A549 (cell line): ENCODE results near the gene ACR. TPM values are rescaled to one million over a fixed set of nuclear protein-coding genes. Genes with fewer than 3 reads are reported as not detected.

Experiments used
- ATAC-seq, 2 experiments: fragments of 200-7000 bp in 1 of 2; fragments of >200 bp in 1 of 2; cut with Nextera tagmentation in 1 of 2; cut with Tn5 transposase in 1 of 2; 3 replicates each; pipeline versions ENCODE4 v1.8.0 to v1.9.1; 2018 to 2020; ENCODE audit warnings: mild to moderate bottlenecking in 1 of 2, moderate library complexity in 1 of 2
- CTCF ChIA-PET: fragments of 300-600 bp; sonication (Branson Sonifier 250); formaldehyde crosslinking; extraction: SDS; loops from one replicate; lab custom pipeline; 2021; ENCODE audit warnings: antibody characterized with exemption, inconsistent platforms; lab: Yijun Ruan, JAX
- POLR2A ChIA-PET: fragments of 350-600 bp; formaldehyde crosslinking; extraction: SDS; loops from one replicate; lab custom pipeline; 2021; ENCODE audit warnings: antibody characterized with exemption, inconsistent platforms; lab: Yijun Ruan, JAX
- DNase-seq, 2 experiments: peaks; one replicate each; pipeline versions ENCODE4 v3.0.0 to v3.0.0-alpha.2; 2011 to 2016; ENCODE audit warnings: low read depth in 1 of 2, low spot score in 1 of 2
- FAIRE-seq: peaks from 2 replicates; lab custom pipeline; 2011; peaks lifted over from hg19 to GRCh38; lab: Jason Lieb, UNC
- H3K27ac ChIP-seq, 2 experiments: fragments of >200 bp; sonication (Bioruptor Twin); formaldehyde crosslinking; 3 replicates each; pipeline ENCODE4 v1.5.1; 2016 to 2017
- H3K4me1 ChIP-seq: fragments of >200 bp; sonication (Bioruptor Twin); formaldehyde crosslinking; 3 replicates; pipeline ENCODE4 v1.6.1; 2016
- H3K4me2 ChIP-seq: fragments of >200 bp; sonication (Bioruptor Twin); formaldehyde crosslinking; 3 replicates; pipeline ENCODE4 v1.6.1; 2016
- H3K4me3 ChIP-seq: fragments of >200 bp; sonication (Bioruptor Twin); formaldehyde crosslinking; 3 replicates; pipeline ENCODE4 v1.5.1; 2016
- H3K9me3 ChIP-seq: fragments of >200 bp; sonication (Bioruptor Twin); formaldehyde crosslinking; 3 replicates; pipeline ENCODE4 v1.6.1; 2016
- BHLHE40 ChIP-seq: IDR thresholded peaks from 2 replicates; pipeline ENCODE4 v1.6.1; 2012; ENCODE audit warnings: low read depth, low read length, inconsistent platforms
- CEBPB ChIP-seq, 2 experiments: fragments of >200 bp in 1 of 2; sonication (Bioruptor Twin) in 1 of 2; formaldehyde crosslinking in 1 of 2; IDR thresholded peaks; 2 replicates each; pipeline ENCODE4 v1.6.1; 2012 to 2016
- CHD4 ChIP-seq: fragments of 200-600 bp; sonication (generic); IDR thresholded peaks from 2 replicates; pipeline ENCODE4 v1.6.1; 2016; ENCODE audit warnings: antibody characterized with exemption, mild to moderate bottlenecking, borderline replicate concordance
- ELK1 ChIP-seq: fragments of 150-350 bp; IDR thresholded peaks from 2 replicates; pipeline ENCODE4 v1.6.1; 2014; ENCODE audit warnings: low read depth, mild to moderate bottlenecking, low read length
- ESRRA ChIP-seq: fragments of 150-350 bp; IDR thresholded peaks from 2 replicates; pipeline ENCODE4 v1.6.1; 2014; ENCODE audit warnings: mild to moderate bottlenecking, low read length, borderline replicate concordance
- FOSL2 ChIP-seq, 2 experiments: fragments of 450-650 bp in 1 of 2; fragments of >200 bp in 1 of 2; sonication (Bioruptor Twin) in 1 of 2; formaldehyde crosslinking; IDR thresholded peaks; 2 replicates each; pipeline versions ENCODE4 v1.5.0 to v1.6.1; 2016 to 2020; ENCODE audit warnings: mild to moderate bottlenecking in 1 of 2, moderate library complexity in 1 of 2
- GATA3 ChIP-seq: IDR thresholded peaks from 2 replicates; pipeline ENCODE4 v1.6.1; 2012; ENCODE audit warnings: borderline replicate concordance
- HOXA7 ChIP-seq: fragments of 250-450 bp; sonication (Bioruptor Pico); IDR thresholded peaks from 2 replicates; pipeline ENCODE4 v1.5.0; 2020; ENCODE audit warnings: mild to moderate bottlenecking, moderate library complexity
- HOXB5 ChIP-seq: fragments of 250-450 bp; sonication (Bioruptor Pico); IDR thresholded peaks from 2 replicates; pipeline ENCODE4 v1.5.0; 2020; ENCODE audit warnings: mild to moderate bottlenecking, moderate library complexity
- JUNB ChIP-seq: fragments of >200 bp; sonication (Bioruptor Twin); formaldehyde crosslinking; IDR thresholded peaks from 2 replicates; pipeline ENCODE4 v1.6.1; 2016
- KDM1A ChIP-seq: fragments of 200-600 bp; sonication (generic); IDR thresholded peaks from 2 replicates; pipeline ENCODE4 v1.6.1; 2016; ENCODE audit warnings: low read depth, mild to moderate bottlenecking
- KDM5A ChIP-seq: fragments of 200-600 bp; sonication (generic); IDR thresholded peaks from 2 replicates; pipeline ENCODE4 v1.6.1; 2016; ENCODE audit warnings: antibody characterized with exemption, mild to moderate bottlenecking
- MAX ChIP-seq: IDR thresholded peaks from 2 replicates; pipeline ENCODE4 v1.6.1; 2012
- NFE2L2 ChIP-seq: fragments of 150-350 bp; conservative IDR thresholded peaks from 2 replicates; pipeline ENCODE4 v1.6.1; 2014; ENCODE audit warnings: low read length
- POLR2A ChIP-seq: IDR thresholded peaks from 2 replicates; pipeline ENCODE4 v1.6.1; 2012; ENCODE audit warnings: mild to moderate bottlenecking, low read length
- POLR2AphosphoS2 ChIP-seq: conservative IDR thresholded peaks from 2 replicates; pipeline ENCODE4 v1.6.1; 2012; ENCODE audit warnings: low read length, improper control_type of control experiment, inconsistent platforms
- RARB ChIP-seq: fragments of 250-450 bp; sonication (Bioruptor Pico); IDR thresholded peaks from 2 replicates; pipeline ENCODE4 v1.8.0; 2021; ENCODE audit warnings: mild to moderate bottlenecking, moderate library complexity
- RFX5 ChIP-seq: fragments of 450-650 bp; IDR thresholded peaks from 2 replicates; pipeline ENCODE4 v1.7.1; 2014; ENCODE audit warnings: antibody characterized with exemption, mild to moderate bottlenecking, moderate library complexity
- TFCP2L1 ChIP-seq: fragments of 250-450 bp; sonication (Bioruptor Pico); IDR thresholded peaks from 2 replicates; pipeline ENCODE4 v1.5.0; 2021; ENCODE audit warnings: mild to moderate bottlenecking
- WGBS: methylation state at CpG from one replicate; pipeline ENCODE4 v1.1.6; 2017; ENCODE audit errors: missing lambda C conversion rate; 5-methylcytosine and 5-hydroxymethylcytosine counted together
- polyA minus RNA-seq: library from RNA; depleted of rRNA, polyadenylated mRNA; stranded (reverse); fragments of >200 nt; gene quantifications from 2 replicates; pipeline ENCODE4 v1.2.3, GENCODE V29; 2011; rRNA and poly(A)+ RNA removed
- polyA plus RNA-seq, 4 experiments: library from polyadenylated mRNA; depleted of rRNA in 3 of 4; stranded (reverse); fragments of >200 nt; fragmentation: RNase III in 1 of 4; extraction: RNeasy Plus Mini Kit Qiagen cat#74134 plus additional on column Dnase treatment in 1 of 4; gene quantifications; 2 replicates in 3 of 4; 3 replicates in 1 of 4; pipeline ENCODE4 v1.2.3, GENCODE V29; 2011 to 2017
- TF ChIP-seq, protein P1 (sequence below): fragments of 450-650 bp; IDR thresholded peaks from 2 replicates; pipeline ENCODE4 v1.6.1; 2014; ENCODE audit warnings: antibody characterized with exemption
- TF ChIP-seq, protein P2 (sequence below): IDR thresholded peaks from 2 replicates; pipeline ENCODE4 v1.6.1; 2012
- TF ChIP-seq, protein P3 (sequence below): IDR thresholded peaks from 2 replicates; pipeline ENCODE4 v1.6.1; 2012; ENCODE audit warnings: low read depth, borderline replicate concordance
- TF ChIP-seq, protein P4 (sequence below): fragments of >200 bp; sonication (Bioruptor Twin); formaldehyde crosslinking; IDR thresholded peaks from 2 replicates; pipeline ENCODE4 v1.6.1; 2016
- TF ChIP-seq, protein P5 (sequence below): fragments of >200 bp; sonication (Bioruptor Twin); formaldehyde crosslinking; IDR thresholded peaks from 3 replicates; pipeline ENCODE4 v1.5.1; 2016

The ACR gene
- polyA plus RNA-seq (2011; rRNA removed) (not detected in 2 replicates), polyA plus RNA-seq (2017; fragmentation: RNase III; extraction: RNeasy Plus Mini Kit Qiagen cat#74134 plus additional on column Dnase treatment) (0.11 TPM in 1 of 3 replicates, not detected in the others), polyA minus RNA-seq (0.34 TPM in 1 of 2 replicates, not detected in the other)
- not detected in 2 replicates for polyA plus RNA-seq (2012; cell fraction: cytosol; rRNA removed)
- not detected in 2 replicates for polyA plus RNA-seq (2012; cell fraction: nucleus; rRNA removed)

GRCh38 chr22:50737728-50738648, at the start of gene ACR:
Gene ACR, plus strand, starts transcription at chr22:50738204. Its CDS starts 32 bp downstream, at chr22:50738236.
- no peaks in the 10 kb centered on the region for H3K4me1 ChIP-seq
- FAIRE-seq (no peak), DNase-seq (no peak), ATAC-seq (no peak)
- no peak within 1 kb of the TSS for H3K4me2 ChIP-seq
- CTCF ChIA-PET: no interaction called here
- no peaks in the 10 kb centered on the region for H3K9me3 ChIP-seq
- no peak within 1 kb of the TSS for H3K27ac ChIP-seq
- WGBS: 68% methylated on average over 10 of the region's 13 CpGs
- TF ChIP-seq, protein P1, sequence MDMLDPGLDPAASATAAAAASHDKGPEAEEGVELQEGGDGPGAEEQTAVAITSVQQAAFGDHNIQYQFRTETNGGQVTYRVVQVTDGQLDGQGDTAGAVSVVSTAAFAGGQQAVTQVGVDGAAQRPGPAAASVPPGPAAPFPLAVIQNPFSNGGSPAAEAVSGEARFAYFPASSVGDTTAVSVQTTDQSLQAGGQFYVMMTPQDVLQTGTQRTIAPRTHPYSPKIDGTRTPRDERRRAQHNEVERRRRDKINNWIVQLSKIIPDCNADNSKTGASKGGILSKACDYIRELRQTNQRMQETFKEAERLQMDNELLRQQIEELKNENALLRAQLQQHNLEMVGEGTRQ: no peak
- TF ChIP-seq, protein P2, sequence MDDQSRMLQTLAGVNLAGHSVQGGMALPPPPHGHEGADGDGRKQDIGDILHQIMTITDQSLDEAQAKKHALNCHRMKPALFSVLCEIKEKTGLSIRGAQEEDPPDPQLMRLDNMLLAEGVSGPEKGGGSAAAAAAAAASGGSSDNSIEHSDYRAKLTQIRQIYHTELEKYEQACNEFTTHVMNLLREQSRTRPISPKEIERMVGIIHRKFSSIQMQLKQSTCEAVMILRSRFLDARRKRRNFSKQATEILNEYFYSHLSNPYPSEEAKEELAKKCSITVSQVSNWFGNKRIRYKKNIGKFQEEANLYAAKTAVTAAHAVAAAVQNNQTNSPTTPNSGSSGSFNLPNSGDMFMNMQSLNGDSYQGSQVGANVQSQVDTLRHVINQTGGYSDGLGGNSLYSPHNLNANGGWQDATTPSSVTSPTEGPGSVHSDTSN: no peak
- TF ChIP-seq BHLHE40 (no peak), POLR2A (no peak), POLR2AphosphoS2 (no peak), HOXA7 (CRISPR knock-in tag) (no peak), ESRRA (no peak), TFCP2L1 (CRISPR knock-in tag) (no peak), CHD4 (no peak), JUNB (no peak)
- POLR2A ChIA-PET: no interaction called here
- no peak within 1 kb of the TSS for H3K4me3 ChIP-seq

GRCh38 chr22:50688448-50688847, 49.6 kb upstream of the ACR start:
- CTCF ChIA-PET: no interaction called here
- Histone ChIP-seq H3K9me3 (no peaks in the 10 kb centered on the region), H3K4me1 (no peaks in the 10 kb centered on the region), H3K4me3 (no peak overlapping the region), H3K4me2 (no peak overlapping the region), H3K27ac (no peak overlapping the region)
- TF ChIP-seq RARB (CRISPR knock-in tag) (no peak), NFE2L2 (no peak), HOXA7 (CRISPR knock-in tag) (no peak), MAX (no peak), TFCP2L1 (CRISPR knock-in tag) (no peak), GATA3 (no peak), CEBPB (IDR thresholded peaks at IDR 0.05) (no peak), FOSL2 (IDR thresholded peaks at IDR 0.05) (no peak), FOSL2 (CRISPR knock-in tag; IDR thresholded peaks at IDR 0.05) (no peak), ELK1 (no peak), ESRRA (no peak), HOXB5 (no peak), RFX5 (no peak), KDM5A (no peak), KDM1A (no peak)
- TF ChIP-seq, protein P2: no peak
- TF ChIP-seq, protein P3, sequence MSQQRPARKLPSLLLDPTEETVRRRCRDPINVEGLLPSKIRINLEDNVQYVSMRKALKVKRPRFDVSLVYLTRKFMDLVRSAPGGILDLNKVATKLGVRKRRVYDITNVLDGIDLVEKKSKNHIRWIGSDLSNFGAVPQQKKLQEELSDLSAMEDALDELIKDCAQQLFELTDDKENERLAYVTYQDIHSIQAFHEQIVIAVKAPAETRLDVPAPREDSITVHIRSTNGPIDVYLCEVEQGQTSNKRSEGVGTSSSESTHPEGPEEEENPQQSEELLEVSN: no peak
- TF ChIP-seq, protein P4, sequence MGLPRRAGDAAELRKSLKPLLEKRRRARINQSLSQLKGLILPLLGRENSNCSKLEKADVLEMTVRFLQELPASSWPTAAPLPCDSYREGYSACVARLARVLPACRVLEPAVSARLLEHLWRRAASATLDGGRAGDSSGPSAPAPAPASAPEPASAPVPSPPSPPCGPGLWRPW: no peak
- TF ChIP-seq, protein P5, sequence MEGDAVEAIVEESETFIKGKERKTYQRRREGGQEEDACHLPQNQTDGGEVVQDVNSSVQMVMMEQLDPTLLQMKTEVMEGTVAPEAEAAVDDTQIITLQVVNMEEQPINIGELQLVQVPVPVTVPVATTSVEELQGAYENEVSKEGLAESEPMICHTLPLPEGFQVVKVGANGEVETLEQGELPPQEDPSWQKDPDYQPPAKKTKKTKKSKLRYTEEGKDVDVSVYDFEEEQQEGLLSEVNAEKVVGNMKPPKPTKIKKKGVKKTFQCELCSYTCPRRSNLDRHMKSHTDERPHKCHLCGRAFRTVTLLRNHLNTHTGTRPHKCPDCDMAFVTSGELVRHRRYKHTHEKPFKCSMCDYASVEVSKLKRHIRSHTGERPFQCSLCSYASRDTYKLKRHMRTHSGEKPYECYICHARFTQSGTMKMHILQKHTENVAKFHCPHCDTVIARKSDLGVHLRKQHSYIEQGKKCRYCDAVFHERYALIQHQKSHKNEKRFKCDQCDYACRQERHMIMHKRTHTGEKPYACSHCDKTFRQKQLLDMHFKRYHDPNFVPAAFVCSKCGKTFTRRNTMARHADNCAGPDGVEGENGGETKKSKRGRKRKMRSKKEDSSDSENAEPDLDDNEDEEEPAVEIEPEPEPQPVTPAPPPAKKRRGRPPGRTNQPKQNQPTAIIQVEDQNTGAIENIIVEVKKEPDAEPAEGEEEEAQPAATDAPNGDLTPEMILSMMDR: no peak
- POLR2A ChIA-PET: no interaction called here
- 50% methylated on average over 2 of the region's 5 CpGs for WGBS
- no peak for DNase-seq
- no peak for FAIRE-seq
- ATAC-seq: no peak
